ENCODE results near the gene KIR2DL4. TPM values are rescaled to one million over a fixed set of nuclear protein-coding genes. Genes with fewer than 3 reads are reported as not detected.
"Not testable (repeated sequence)": the region's sequence is repeated elsewhere in the genome, so short reads cannot be mapped to it uniquely, and the experiment has no call there.

KIR2DL4 gene
- total and polyA plus RNA-seq, 4 donors, result 0.72 TPM; not detected in 3

DNA sequence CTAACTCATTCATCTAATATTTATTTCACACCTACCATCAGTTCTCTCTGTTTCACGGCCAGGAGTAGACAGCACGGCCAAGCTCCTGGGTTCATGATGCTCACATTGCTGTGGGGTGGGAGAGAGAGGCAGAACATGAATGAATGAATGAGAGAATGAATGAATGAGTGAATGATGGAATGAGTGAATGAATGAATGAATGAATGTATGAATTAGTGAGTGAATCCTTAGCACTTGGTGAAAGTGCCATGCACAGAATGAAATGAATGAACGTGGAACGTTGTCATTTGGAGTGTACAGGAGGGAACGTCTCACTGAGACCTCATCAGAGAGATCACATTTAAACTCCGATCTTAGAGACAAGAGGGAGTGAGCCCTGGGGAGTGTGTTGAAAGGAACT, 11.9 kb upstream of the KIR2DL4 start:
- DNase-seq (no peak), ATAC-seq (ENCODE audit: low FRiP score) (no peak)
- WGBS, 2 donors, result 75 to 84% methylated on average over 6 of the region's 6 CpGs
- no peaks in the 10 kb centered on the region for H3K27me3 ChIP-seq (ENCODE audit: control insufficient read depth in 1 of 2, insufficient read depth in 2 of 2, low read length in 1 of 2)
- H3K4me3 ChIP-seq (ENCODE audit: low read length in 2 of 2), result no peak overlapping the region
- H3K36me3 ChIP-seq (ENCODE audit: control insufficient read depth in 1 of 2, insufficient read depth in 2 of 2, low read length in 1 of 2), result no peaks in the 10 kb centered on the region
- no peak overlapping the region for H3K27ac ChIP-seq (ENCODE audit: low read depth in 1 of 2, low read length in 2 of 2)
- intact Hi-C loops (cut with DNase I), result no loop called here
- peaks cover 2% of the 10 kb centered on the region for H3K9me3 ChIP-seq (ENCODE audit: control insufficient read depth, low read length)
- no peaks in the 10 kb centered on the region for H3K4me1 ChIP-seq (ENCODE audit: control insufficient read depth in 1 of 2, insufficient read depth in 2 of 2, low read length in 2 of 2)

DNA sequence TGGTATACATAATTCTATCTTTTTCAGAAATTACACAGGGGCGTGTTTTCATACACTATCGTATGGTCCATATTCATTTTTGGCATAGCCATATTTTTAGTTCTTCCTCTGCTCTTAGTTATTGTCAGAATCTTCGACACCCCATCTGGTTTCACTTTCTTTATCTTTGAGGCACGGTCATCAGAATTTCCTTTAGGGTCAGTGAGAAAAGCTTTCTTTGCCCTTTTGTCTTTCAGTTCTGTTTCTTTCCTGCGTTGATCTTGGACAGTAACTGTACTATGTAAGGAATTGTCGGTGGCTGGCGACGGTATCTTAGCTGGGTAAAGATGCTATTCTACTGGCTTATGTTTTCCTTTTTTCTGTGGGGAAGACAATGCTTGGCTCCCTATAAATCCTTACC, 10.6 kb upstream of the KIR2DL4 start:
- Histone ChIP-seq H3K36me3 (ENCODE audit: control insufficient read depth in 1 of 2, insufficient read depth in 2 of 2, low read length in 1 of 2) (no peaks in the 10 kb centered on the region), H3K27me3 (ENCODE audit: control insufficient read depth in 1 of 2, insufficient read depth in 2 of 2, low read length in 1 of 2) (no peaks in the 10 kb centered on the region), H3K9me3 (ENCODE audit: control insufficient read depth, low read length) (peaks cover 1% of the 10 kb centered on the region), H3K4me3 (ENCODE audit: low read length in 2 of 2) (no peak overlapping the region), H3K27ac (ENCODE audit: low read depth in 1 of 2, low read length in 2 of 2) (no peak overlapping the region), H3K4me1 (ENCODE audit: control insufficient read depth in 1 of 2, insufficient read depth in 2 of 2, low read length in 2 of 2) (no peaks in the 10 kb centered on the region)
- no peak for DNase-seq
- intact Hi-C loops (cut with DNase I), result no loop called here
- no peak for ATAC-seq (ENCODE audit: low FRiP score)
- WGBS, 2 donors, result 48 to 66% methylated on average over 8 of the region's 8 CpGs

GRCh38 chr19:54795758-54796157, 7.7 kb upstream of the KIR2DL4 start:
- no peak for DNase-seq
- intact Hi-C loops (cut with DNase I), result no loop called here
- H3K36me3 ChIP-seq (ENCODE audit: control insufficient read depth in 1 of 2, insufficient read depth in 2 of 2, low read length in 1 of 2), result no peaks in the 10 kb centered on the region
- no peak overlapping the region for H3K27ac ChIP-seq (ENCODE audit: low read depth in 1 of 2, low read length in 2 of 2)
- H3K4me1 ChIP-seq (ENCODE audit: control insufficient read depth in 1 of 2, insufficient read depth in 2 of 2, low read length in 2 of 2), result no peaks in the 10 kb centered on the region
- H3K4me3 ChIP-seq (ENCODE audit: low read length in 2 of 2), result no peak overlapping the region
- H3K27me3 ChIP-seq (ENCODE audit: control insufficient read depth in 1 of 2, insufficient read depth in 2 of 2, low read length in 1 of 2), result no peaks in the 10 kb centered on the region
- ATAC-seq (ENCODE audit: low FRiP score), result no peak
- H3K9me3 ChIP-seq (ENCODE audit: control insufficient read depth, low read length), result peaks cover 1% of the 10 kb centered on the region
- WGBS, 2 donors, result 57 to 68% methylated on average over 1 of the region's 1 CpG

DNA sequence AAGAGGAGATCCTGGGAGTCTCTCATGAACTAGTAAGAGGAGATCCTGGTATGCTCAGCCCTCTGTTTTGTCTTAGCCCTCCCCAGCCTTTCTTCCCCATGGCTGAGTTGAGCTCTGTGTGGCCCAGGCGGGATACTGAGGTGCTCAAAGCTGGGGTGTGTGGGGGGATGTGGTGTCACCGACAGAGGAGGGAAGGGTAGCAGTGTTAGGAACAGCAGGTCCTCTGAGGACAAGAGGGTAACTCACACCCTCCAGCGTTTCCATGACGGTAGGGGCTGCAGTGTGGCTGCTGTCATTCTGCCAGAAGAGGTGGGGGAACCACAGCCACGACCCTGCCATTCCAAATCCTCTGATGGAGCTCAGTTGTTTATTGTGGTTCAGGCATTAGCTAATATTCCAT, 691 bp downstream of the KIR2DL4 start:
- no peak for DNase-seq
- intact Hi-C loops (cut with DNase I), result no loop called here
- WGBS, 2 donors, result 48 to 55% methylated on average over 5 of the region's 5 CpGs
- H3K36me3 ChIP-seq (ENCODE audit: control insufficient read depth in 1 of 2, insufficient read depth in 2 of 2, low read length in 1 of 2), result no peaks in the 10 kb centered on the region
- ATAC-seq (ENCODE audit: low FRiP score), result no peak
- H3K4me3 ChIP-seq (ENCODE audit: low read length in 2 of 2), result no peak overlapping the region
- peaks cover 1% of the 10 kb centered on the region for H3K9me3 ChIP-seq (ENCODE audit: control insufficient read depth, low read length)
- H3K27ac ChIP-seq (ENCODE audit: low read depth in 1 of 2, low read length in 2 of 2), result no peak overlapping the region
- H3K27me3 ChIP-seq (ENCODE audit: control insufficient read depth in 1 of 2, insufficient read depth in 2 of 2, low read length in 1 of 2), result no peaks in the 10 kb centered on the region
- H3K4me1 ChIP-seq (ENCODE audit: control insufficient read depth in 1 of 2, insufficient read depth in 2 of 2, low read length in 2 of 2), result no peaks in the 10 kb centered on the region

DNA sequence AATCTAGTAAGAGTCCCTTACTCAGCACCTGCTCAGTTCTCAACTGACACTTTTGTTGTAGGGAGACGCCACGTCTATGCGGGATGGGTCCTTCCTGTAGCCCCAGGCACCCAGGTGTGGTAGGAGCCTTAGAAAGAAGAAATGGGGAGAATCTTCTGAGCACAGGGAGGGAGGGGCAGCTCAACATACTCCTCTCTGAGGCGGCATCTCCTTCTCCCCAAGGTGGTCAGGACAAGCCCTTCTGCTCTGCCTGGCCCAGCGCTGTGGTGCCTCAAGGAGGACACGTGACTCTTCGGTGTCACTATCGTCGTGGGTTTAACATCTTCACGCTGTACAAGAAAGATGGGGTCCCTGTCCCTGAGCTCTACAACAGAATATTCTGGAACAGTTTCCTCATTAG, 1.2 kb downstream of the KIR2DL4 start:
- Histone ChIP-seq H3K9me3 (ENCODE audit: control insufficient read depth, low read length) (peaks cover 1% of the 10 kb centered on the region), H3K4me1 (ENCODE audit: control insufficient read depth in 1 of 2, insufficient read depth in 2 of 2, low read length in 2 of 2) (no peaks in the 10 kb centered on the region), H3K4me3 (ENCODE audit: low read length in 2 of 2) (no peak overlapping the region), H3K36me3 (ENCODE audit: control insufficient read depth in 1 of 2, insufficient read depth in 2 of 2, low read length in 1 of 2) (no peaks in the 10 kb centered on the region), H3K27ac (ENCODE audit: low read depth in 1 of 2, low read length in 2 of 2) (no peak overlapping the region), H3K27me3 (ENCODE audit: control insufficient read depth in 1 of 2, insufficient read depth in 2 of 2, low read length in 1 of 2) (no peaks in the 10 kb centered on the region)
- ATAC-seq (ENCODE audit: low FRiP score) (no peak), DNase-seq (no peak)
- WGBS, 2 donors, result 85% methylated on average over 10 of the region's 10 CpGs
- intact Hi-C loops (cut with DNase I), result no loop called here

GRCh38 chr19:54805665-54806515, 2.5 kb downstream of the KIR2DL4 start:
- no peak for DNase-seq
- Histone ChIP-seq H3K27me3 (ENCODE audit: control insufficient read depth in 1 of 2, insufficient read depth in 2 of 2, low read length in 1 of 2) (no peaks in the 10 kb centered on the region), H3K36me3 (ENCODE audit: control insufficient read depth in 1 of 2, insufficient read depth in 2 of 2, low read length in 1 of 2) (no peaks in the 10 kb centered on the region), H3K27ac (ENCODE audit: low read depth in 1 of 2, low read length in 2 of 2) (no peak overlapping the region), H3K4me3 (ENCODE audit: low read length in 2 of 2) (no peak overlapping the region), H3K4me1 (ENCODE audit: control insufficient read depth in 1 of 2, insufficient read depth in 2 of 2, low read length in 2 of 2) (no peaks in the 10 kb centered on the region), H3K9me3 (ENCODE audit: control insufficient read depth, low read length) (peaks cover 1% of the 10 kb centered on the region)
- WGBS, 2 donors, result 78 to 83% methylated on average over 14 of the region's 14 CpGs
- ATAC-seq (ENCODE audit: low FRiP score), result no peak
- intact Hi-C loops (cut with DNase I), result no loop called here

DNA sequence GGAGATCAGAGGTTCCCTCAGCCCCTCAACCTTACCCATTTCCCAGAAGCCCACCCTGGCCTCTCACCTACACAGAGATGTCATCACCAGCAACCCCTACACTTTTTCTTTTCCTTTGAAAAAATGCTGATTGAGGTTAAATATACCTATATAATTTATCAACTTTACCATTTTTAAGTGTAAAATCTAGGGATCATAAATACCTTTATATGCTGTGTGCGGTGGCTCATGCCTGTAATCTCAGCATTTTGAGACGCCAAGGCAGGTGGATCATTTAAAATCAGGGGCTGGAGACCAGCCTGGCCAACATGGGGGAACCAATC, 3.1 kb downstream of the KIR2DL4 start:
- no peak for ATAC-seq (ENCODE audit: low FRiP score)
- H3K4me1 ChIP-seq (ENCODE audit: control insufficient read depth in 1 of 2, insufficient read depth in 2 of 2, low read length in 2 of 2), result no peaks in the 10 kb centered on the region
- DNase-seq, result no peak
- intact Hi-C loops (cut with DNase I), result no loop called here
- 53 to 73% methylated on average over 2 of the region's 2 CpGs for WGBS, 2 donors
- no peak overlapping the region for H3K4me3 ChIP-seq (ENCODE audit: low read length in 2 of 2)
- H3K36me3 ChIP-seq (ENCODE audit: control insufficient read depth in 1 of 2, insufficient read depth in 2 of 2, low read length in 1 of 2), result no peaks in the 10 kb centered on the region
- no peaks in the 10 kb centered on the region for H3K27me3 ChIP-seq (ENCODE audit: control insufficient read depth in 1 of 2, insufficient read depth in 2 of 2, low read length in 1 of 2)
- peaks cover 1% of the 10 kb centered on the region for H3K9me3 ChIP-seq (ENCODE audit: control insufficient read depth, low read length)
- H3K27ac ChIP-seq (ENCODE audit: low read depth in 1 of 2, low read length in 2 of 2), result no peak overlapping the region

GRCh38 chr19:54814571-54814970, 11.2 kb downstream of the KIR2DL4 start:
- DNase-seq; H3K27me3 ChIP-seq (ENCODE audit: control insufficient read depth in 1 of 2, insufficient read depth in 2 of 2, low read length in 1 of 2); H3K4me1 ChIP-seq (ENCODE audit: control insufficient read depth in 1 of 2, insufficient read depth in 2 of 2, low read length in 2 of 2); H3K27ac ChIP-seq (ENCODE audit: low read depth in 1 of 2, low read length in 2 of 2); H3K36me3 ChIP-seq (ENCODE audit: control insufficient read depth in 1 of 2, insufficient read depth in 2 of 2, low read length in 1 of 2); H3K4me3 ChIP-seq (ENCODE audit: low read length in 2 of 2); intact Hi-C loops (cut with DNase I); H3K9me3 ChIP-seq (ENCODE audit: control insufficient read depth, low read length); ATAC-seq (ENCODE audit: low FRiP score): not testable (repeated sequence)
- whole genome bisulfite sequencing, 2 donors, result 62 to 63% methylated on average over 3 of the region's 3 CpGs

DNA sequence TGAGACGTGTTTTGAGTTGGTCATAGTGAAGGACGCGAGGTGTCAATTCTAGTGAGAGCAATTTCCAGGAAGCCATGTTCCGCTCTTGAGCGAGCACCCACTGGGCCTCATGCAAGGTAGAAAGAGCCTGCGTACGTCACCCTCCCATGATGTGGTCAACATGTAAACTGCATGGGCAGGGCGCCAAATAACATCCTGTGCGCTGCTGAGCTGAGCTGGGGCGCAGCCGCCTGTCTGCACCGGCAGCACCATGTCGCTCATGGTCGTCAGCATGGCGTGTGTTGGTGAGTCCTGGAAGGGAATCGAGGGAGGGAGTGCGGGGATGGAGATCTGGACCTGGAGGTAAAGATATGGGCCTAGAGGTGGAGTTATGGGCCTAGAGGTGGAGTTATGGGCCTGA, 12.8 kb downstream of the KIR2DL4 start, which contains the start of gene KIR3DL1:
Gene KIR3DL1, plus strand, starts transcription at position 218 of the 400 bp plus-strand sequence.
- WGBS, 2 donors, result 82 to 92% methylated on average over 15 to 17 of the region's 17 CpGs
- H3K36me3 ChIP-seq (ENCODE audit: control insufficient read depth in 1 of 2, insufficient read depth in 2 of 2, low read length in 1 of 2); intact Hi-C loops (cut with DNase I): not testable (repeated sequence)

More for the DNA sequence above, 12.8 kb downstream of the KIR2DL4 start, which contains the start of gene KIR3DL1:
- not testable (repeated sequence) for H3K4me1 ChIP-seq (ENCODE audit: control insufficient read depth in 1 of 2, insufficient read depth in 2 of 2, low read length in 2 of 2); ATAC-seq (ENCODE audit: low FRiP score); H3K4me3 ChIP-seq (ENCODE audit: low read length in 2 of 2); H3K9me3 ChIP-seq (ENCODE audit: control insufficient read depth, low read length); H3K27ac ChIP-seq (ENCODE audit: low read depth in 1 of 2, low read length in 2 of 2); H3K27me3 ChIP-seq (ENCODE audit: control insufficient read depth in 1 of 2, insufficient read depth in 2 of 2, low read length in 1 of 2); DNase-seq
